Right lobe of liver (tissue), 4 donors: ENCODE measurements around the gene FHIT.

ENCODE experiments used
- CTCF ChIP-seq, 4 donors: fragments of 200-600 bp in 3 of 4; fragments of 450-650 bp in 1 of 4; IDR thresholded peaks; one replicate each; pipeline versions ENCODE4 v1.5.1 to v1.8.0; 2016 to 2022; ENCODE audit warnings: antibody characterized with exemption in 4 of 4, mild to moderate bottlenecking in 2 of 4
- POLR2A ChIP-seq: fragments of 450-650 bp; IDR thresholded peaks from one replicate; pipeline ENCODE4 v1.6.1; 2017; ENCODE audit warnings: antibody characterized with exemption, mild to moderate bottlenecking
- donor health status: DM: no; HTN: no; CAD: no.
- donor health status: DM: no; HTN: no; CAD: no.
- donor health status: DM: no; HTN: yes; CAD: no.

GRCh38 chr3:60809857-60810610 is 441.2 kb downstream of the FHIT start:
- no peak for TF ChIP-seq POLR2A
- no peak for TF ChIP-seq CTCF (IDR thresholded peaks at IDR 0.05)
